DMS 273 (cell line): ENCODE results near the gene COL2A1.

Experiments used
- DNase-seq: peaks from one replicate; lab custom pipeline; 2025; ENCODE audit not compliant: unreplicated experiment; lab: John Stamatoyannopoulos, UW

COL2A1 gene

GRCh38 chr12:48030173-48030650 is 25.9 kb upstream of the COL2A1 start:
- peak; percentile 2 for DNase-seq

DNA sequence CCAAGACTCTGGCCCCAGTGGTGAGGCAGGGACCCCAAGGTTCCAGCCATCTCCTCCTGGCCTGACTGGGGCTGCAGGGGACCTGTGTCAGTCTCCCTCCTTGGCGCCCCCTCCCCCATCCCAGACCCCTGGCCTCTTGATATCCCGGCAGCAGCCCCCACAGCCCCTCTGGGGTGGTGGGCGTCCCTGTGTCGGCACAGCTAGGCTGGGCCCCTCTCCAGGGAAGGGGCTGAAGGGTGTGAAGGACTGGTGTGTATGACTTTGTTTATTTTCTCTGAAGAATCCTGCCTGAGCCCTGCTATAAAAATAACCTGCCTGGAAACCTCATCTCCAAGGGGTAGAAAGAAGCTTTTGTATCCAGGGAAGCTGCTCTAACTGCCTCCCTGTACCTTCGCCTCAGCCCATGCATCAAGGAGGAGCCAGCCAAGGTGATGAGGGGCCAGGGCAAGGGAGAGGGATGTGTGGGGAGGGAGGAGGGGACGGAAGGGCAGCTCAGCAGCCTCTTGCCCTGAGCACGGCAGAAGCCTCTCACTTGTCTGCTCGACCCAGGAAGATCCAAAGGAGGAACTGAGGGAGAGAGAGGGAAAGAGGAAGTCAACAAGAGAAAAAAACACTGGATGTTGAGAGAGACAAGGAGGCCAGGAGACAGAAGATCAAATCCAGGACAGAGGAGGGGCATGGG is 25.4 kb upstream of the COL2A1 start:
- no peak for DNase-seq

DNA sequence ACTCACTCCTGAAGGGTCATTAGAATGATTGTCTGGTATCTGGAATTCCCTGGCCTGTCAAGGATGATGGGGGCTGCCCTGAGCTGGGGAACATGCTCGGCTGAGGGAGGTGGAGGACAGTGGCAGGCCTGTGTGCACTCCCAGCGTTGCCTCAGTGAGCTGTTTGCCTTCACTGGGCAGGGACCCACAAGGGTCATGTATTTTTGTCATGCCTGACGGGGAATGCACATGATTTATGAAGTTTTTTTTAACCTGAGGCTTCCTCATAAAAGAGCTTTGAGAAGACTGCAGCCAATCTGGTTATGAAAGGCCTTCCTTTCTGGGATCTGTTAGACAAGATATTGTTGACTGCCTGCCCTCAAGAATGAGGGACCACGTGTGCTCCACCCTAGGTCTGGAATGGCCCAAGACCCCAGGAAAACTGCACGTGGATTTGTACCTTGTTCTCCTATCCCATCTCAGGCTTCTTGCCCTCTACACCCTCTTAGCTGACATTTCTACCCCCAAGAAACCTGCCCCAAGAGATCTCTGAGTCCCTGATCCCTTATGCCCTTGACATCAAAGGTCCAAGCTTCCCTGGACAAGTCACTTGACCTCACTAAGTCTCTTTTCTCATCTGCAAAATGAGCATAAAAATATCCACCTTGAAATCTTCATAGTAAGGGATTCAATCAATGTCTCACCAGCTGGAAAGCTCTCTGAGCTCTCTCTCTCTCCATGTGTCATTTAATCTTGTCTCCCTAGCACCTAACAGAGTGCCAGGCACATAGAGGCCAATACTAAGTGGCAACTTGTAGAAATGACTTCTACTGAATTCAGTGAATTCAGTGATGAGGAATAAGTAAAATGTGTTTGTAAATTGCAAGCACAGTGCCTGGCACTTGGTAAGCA is 24.5 kb upstream of the COL2A1 start:
- DNase-seq: no peak

DNA sequence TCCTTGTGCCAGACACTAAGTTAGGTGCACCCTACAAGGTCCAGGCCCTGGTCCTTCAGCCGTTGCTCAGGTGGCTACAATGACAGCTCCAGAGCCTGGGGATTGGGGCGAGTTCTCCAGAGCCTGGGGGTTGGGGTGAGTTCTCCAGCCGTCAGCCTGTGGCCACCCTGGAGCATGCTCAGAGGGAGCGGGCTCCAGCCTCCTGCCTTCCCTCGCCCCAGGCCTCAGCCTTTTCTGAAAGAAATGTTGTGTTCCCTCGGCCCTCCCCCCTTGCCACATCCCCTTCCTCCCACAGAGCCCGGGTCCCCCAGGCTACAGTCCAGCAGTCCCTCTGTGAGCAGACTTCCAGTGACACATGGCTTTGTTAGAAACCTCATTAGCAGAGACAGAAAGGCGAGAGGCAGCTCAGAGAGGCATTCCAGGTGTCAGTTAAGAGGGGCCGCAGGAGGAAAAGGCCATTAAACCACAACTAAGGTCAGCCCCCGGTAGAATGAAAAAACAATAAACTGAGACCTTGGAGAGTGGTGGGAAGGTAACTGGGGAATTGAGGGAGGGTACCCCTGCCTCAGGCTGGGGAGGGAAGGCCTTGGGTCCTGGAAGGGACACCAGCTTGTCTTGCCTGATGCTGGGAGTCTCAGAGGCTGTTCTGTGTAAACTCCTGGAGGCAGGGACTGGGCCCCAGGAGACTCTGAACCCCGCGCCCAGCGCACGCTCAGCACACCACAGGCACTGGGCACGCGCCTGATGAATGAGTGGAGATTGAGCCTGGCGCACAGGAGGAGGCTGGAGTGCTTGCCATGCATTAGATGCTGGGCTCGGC is 23.1 kb upstream of the COL2A1 start:
- DNase-seq: no peak

GRCh38 chr12:48026060-48026827 is 22.0 kb upstream of the COL2A1 start:
- no peak for DNase-seq

DNA sequence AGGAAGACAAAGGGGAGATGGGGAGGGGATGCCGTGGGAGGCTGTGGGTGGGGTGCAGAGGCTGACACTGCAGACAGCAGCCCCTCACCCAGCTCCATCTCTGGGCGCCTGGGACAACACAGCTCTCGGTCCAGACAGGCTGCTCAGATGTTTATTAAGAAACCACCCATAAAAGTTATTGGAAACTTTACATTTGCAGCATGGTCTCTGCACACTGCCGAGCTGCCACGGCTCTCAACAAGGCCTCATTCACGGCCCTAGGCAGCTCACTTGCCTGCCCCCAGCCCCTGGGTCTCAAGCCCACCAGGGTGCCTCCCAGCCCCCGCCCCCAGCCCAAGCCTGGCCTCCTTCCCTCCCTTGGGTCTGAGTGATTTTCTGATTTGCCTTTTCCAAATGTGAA is 21.0 kb upstream of the COL2A1 start:
- no peak for DNase-seq

DNA sequence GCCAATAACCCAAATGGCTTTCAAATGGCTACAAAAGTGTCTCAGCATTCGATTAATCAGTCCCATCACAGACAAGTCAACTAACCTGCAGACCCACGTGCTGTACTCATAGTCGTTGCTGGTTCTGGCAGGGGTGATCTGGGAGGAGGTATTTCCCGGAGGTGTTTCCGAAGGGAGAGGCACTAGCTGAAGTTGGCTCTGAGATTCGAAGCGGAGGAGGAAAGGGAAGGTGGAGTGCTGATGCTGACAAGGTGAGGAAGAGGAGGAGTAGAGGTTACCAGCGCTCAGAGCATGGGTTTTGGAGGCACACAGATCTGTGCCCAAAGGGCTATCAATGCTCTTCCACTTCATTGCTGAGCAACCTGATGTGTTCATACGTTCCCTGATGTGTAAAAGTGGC is 20.5 kb upstream of the COL2A1 start:
- no peak for DNase-seq

DNA sequence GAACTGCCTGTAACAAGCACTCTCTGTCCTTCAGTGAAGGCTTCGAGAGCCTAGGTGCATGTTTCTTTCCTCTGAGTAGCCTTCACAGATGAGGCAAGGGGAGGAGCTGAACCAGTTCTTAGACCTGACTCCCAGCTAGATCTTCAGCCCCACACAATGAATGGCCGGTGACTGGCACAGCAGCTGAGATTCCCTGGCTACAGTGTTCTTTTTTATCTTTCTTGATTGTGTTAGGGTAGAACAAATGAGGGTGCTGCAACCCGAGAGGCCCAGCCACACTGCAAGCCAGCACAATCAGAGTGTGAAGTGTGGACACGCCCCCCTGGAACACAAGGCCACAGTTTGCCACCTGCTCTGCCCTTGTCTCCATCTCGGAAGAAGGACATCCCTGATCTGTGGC is 19.1 kb upstream of the COL2A1 start:
- DNase-seq: no peak

- DNase-seq: no peak
Measured at GRCh38 chr12:48022676-48023385, 18.6 kb upstream of the COL2A1 start.

DNA sequence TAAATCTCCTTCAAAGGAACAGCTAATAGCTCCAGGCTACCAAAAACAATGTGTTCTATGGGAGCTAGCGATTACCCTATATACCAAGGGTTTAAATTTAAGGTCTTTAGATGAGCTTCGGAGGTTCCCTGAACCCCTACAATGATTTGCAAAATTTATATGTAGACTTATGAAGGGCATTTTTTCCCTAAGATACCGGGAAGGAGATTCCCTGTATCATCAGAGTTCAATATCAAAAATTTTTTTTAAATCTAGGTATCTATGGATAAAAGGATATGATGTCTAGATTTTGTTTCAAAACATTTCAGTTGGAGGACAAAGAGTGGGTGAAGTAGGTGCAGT is 17.9 kb upstream of the COL2A1 start:
- no peak for DNase-seq

DNA sequence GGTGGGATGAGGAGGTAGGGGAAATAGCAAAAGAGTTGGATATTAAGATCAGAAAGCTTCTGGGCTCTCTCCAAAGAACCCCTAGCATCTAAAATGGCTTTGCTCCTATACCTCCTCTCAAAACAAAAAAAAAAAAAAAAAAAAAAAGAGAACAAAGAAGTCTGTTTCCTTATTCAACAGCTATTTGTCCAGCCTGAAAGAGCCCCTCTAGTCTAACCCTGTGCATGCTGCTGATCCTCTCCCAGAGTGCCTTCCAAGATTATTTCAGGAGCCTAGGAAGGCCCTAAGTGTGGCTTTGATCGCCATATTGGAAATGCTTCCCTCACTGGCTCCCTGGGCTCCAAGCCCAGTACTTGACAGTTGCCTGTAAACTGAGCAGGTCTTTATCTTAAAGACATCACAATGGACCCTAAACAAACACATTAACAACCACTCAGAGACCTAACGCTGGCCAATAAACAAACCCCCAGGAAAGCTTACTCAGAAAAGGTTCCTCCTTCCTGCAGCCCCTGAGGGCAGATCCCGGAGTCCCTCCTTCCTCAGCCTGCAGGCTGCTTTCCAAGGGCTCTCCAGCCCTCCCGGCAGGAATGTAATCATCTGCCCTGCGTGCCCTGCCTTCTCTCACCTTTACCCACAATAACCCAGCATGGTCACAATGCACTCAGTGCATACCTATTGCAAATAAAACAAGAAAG is 17.4 kb upstream of the COL2A1 start:
- DNase-seq: no peak

DNA sequence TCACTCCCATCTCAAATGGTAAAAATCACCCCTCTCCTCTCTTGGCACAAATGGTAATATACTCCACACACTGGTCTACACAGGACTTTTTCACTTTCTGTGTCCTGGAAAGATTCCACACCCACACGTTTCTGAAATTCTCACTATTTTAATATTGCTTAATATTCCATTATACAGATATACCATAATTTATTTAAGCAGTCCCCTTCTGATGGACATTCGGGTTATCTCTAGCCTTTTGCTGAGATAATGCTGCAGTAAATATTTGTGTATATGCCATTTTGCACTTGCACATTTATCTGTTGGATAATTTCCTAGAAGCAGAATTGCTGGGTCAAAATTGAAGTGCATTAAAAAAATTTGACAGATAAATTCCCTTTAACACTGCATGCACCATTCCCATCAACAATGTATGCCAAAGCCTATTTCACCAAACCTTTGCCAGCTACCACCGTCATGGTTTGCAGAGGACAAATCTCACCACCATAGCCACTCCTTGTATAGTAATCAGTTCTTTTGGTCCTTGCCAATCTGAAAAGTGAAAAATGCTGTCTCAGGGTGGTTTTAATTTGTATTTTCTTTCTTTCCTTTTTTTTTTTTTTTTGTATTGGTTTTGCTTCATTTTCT is 15.5 kb upstream of the COL2A1 start:
- DNase-seq: no peak

- DNase-seq: no peak
Measured at GRCh38 chr12:48018618-48018995, 14.3 kb upstream of the COL2A1 start.

GRCh38 chr12:48017921-48018617 is 13.8 kb upstream of the COL2A1 start:
- no peak for DNase-seq

DNA sequence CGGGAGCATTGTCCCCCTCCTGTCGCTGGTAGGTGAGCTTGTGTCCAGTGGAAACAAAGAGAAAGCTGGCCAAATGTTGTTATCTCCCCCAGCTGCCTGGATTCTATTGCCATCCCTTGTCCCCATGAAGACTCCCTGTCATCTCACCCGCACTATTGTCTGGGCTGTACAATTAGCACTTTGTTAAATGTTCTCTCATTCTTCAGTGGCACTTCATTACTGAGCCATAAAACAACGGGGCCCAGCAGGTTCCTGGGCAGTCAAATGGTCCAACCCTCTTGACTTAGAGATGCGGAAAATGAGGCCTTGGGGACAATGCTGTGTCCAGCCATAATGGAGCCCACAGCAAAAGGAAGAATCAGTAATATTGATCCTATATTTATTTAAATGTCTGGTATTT is 13.2 kb upstream of the COL2A1 start:
- no peak for DNase-seq

GRCh38 chr12:48016373-48017020 is 12.2 kb upstream of the COL2A1 start:
- no peak for DNase-seq

DNA sequence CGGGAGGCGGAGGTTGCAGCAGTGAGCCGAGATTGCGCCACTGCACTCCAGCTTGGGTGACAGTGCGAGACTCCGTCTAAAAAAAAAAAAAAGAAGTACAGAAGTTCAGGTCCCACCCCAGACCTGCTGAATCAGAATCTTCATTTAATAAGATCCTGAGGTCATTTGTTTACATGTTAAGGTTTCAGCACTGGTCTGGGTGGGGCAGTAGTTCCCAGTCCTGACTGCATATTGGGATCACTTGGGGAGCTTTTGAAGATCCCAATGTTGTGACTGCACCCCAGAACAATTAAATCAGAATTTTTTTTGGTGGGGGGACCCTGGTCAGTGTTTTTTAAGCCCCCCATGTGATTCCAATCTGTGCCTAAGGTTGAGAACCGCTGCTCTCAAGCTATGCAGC is 11.7 kb upstream of the COL2A1 start:
- no peak for DNase-seq

GRCh38 chr12:48015129-48015528 is 10.9 kb upstream of the COL2A1 start:
- DNase-seq: no peak
